ENCODE data around the gene FGFBP1. TPM values are rescaled to one million over a fixed set of nuclear protein-coding genes. Genes with fewer than 3 reads are reported as not detected.

The FGFBP1 gene
- total and polyA plus RNA-seq, 2 experiments from 2014 or later: not detected

- Histone ChIP-seq H3K4me1 (ENCODE audit: low read depth) (no peaks in the 10 kb centered on the region), H3K9me3 (ENCODE audit: low read depth) (no peaks in the 10 kb centered on the region), H3K27me3 (peaks cover 3% of the 10 kb centered on the region), H3K27ac (no peak overlapping the region), H3K36me3 (no peaks in the 10 kb centered on the region), H3K4me3 (no peak overlapping the region)
- TF ChIP-seq CTCF (IDR thresholded peaks at IDR 0.05; ENCODE audit: low read depth, low read length): no peak
- DNase-seq (ENCODE audit: low read depth in 1 of 2, low spot score in 1 of 2): no peak
Observed at GRCh38 chr4:15934259-15934658, 4.3 kb downstream of the FGFBP1 start.

GRCh38 chr4:15931451-15932210 is 6.9 kb downstream of the FGFBP1 start:
- DNase-seq (ENCODE audit: low read depth in 1 of 2, low spot score in 1 of 2): no peak
- Histone ChIP-seq H3K4me1 (ENCODE audit: low read depth) (no peaks in the 10 kb centered on the region), H3K27ac (no peak overlapping the region), H3K36me3 (no peaks in the 10 kb centered on the region), H3K4me3 (no peak overlapping the region), H3K9me3 (ENCODE audit: low read depth) (no peaks in the 10 kb centered on the region), H3K27me3 (no peaks in the 10 kb centered on the region)
- no peak for TF ChIP-seq CTCF (IDR thresholded peaks at IDR 0.05; ENCODE audit: low read depth, low read length)

- DNase-seq (ENCODE audit: low read depth in 1 of 2, low spot score in 1 of 2): no peak
- no peak overlapping the region for H3K27ac ChIP-seq
- no peak overlapping the region for H3K4me3 ChIP-seq
- no peak for TF ChIP-seq CTCF (IDR thresholded peaks at IDR 0.05; ENCODE audit: low read depth, low read length)
- no peaks in the 10 kb centered on the region for H3K27me3 ChIP-seq
- H3K4me1 ChIP-seq (ENCODE audit: low read depth): no peaks in the 10 kb centered on the region
- no peaks in the 10 kb centered on the region for H3K9me3 ChIP-seq (ENCODE audit: low read depth)
- no peaks in the 10 kb centered on the region for H3K36me3 ChIP-seq
Observed at GRCh38 chr4:15930314-15930713, 8.2 kb downstream of the FGFBP1 start.

- Histone ChIP-seq H3K9me3 (ENCODE audit: low read depth) (no peaks in the 10 kb centered on the region), H3K27ac (no peak overlapping the region), H3K27me3 (no peaks in the 10 kb centered on the region), H3K4me1 (ENCODE audit: low read depth) (no peaks in the 10 kb centered on the region), H3K36me3 (no peaks in the 10 kb centered on the region), H3K4me3 (no peak overlapping the region)
- DNase-seq (ENCODE audit: low read depth in 1 of 2, low spot score in 1 of 2): no peak
- TF ChIP-seq CTCF (IDR thresholded peaks at IDR 0.05; ENCODE audit: low read depth, low read length): no peak
Observed at GRCh38 chr4:15929540-15929939, 9.0 kb downstream of the FGFBP1 start.

GRCh38 chr4:15928883-15929282 is 9.7 kb downstream of the FGFBP1 start:
- no peak for DNase-seq (ENCODE audit: low read depth in 1 of 2, low spot score in 1 of 2)
- Histone ChIP-seq H3K4me3 (no peak overlapping the region), H3K27ac (no peak overlapping the region), H3K36me3 (no peaks in the 10 kb centered on the region), H3K4me1 (ENCODE audit: low read depth) (no peaks in the 10 kb centered on the region), H3K9me3 (ENCODE audit: low read depth) (no peaks in the 10 kb centered on the region), H3K27me3 (no peaks in the 10 kb centered on the region)
- no peak for TF ChIP-seq CTCF (IDR thresholded peaks at IDR 0.05; ENCODE audit: low read depth, low read length)
